WTC11 (cell line): ENCODE measurements around the gene DCBLD2. TPM values are rescaled to one million over a fixed set of nuclear protein-coding genes. Genes with fewer than 3 reads are reported as not detected.

Experiments
- ATAC-seq: fragments of 200-7000 bp; cut with Tn5 transposase; 2 replicates; pipeline ENCODE4 v1.10.0; 2021; ENCODE audit warnings: mild to moderate bottlenecking, moderate library complexity
- CTCF ChIA-PET: fragments of 300-600 bp; sonication (Branson Sonifier 250); formaldehyde crosslinking; loops from one replicate; lab custom pipeline; 2021; ENCODE audit warnings: antibody characterized with exemption; lab: Charles Lee
- POLR2A ChIA-PET: fragments of 350-600 bp; sonication (Branson Sonifier 250); formaldehyde crosslinking; loops from one replicate; lab custom pipeline; 2021; ENCODE audit warnings: antibody characterized with exemption; lab: Charles Lee
- DNase-seq: peaks from one replicate; pipeline ENCODE4 v3.0.0; 2021; ENCODE audit warnings: low spot score
- H3K27ac Mint-ChIP-seq: 2 replicates; pipeline ENCODE4 v1.8.0; 2021; ENCODE audit warnings: mixed read lengths
- H3K27me3 Mint-ChIP-seq: 2 replicates; pipeline ENCODE4 v1.8.0; 2021; ENCODE audit warnings: low read depth, mild to moderate bottlenecking, moderate library complexity, mixed read lengths
- H3K36me3 Mint-ChIP-seq: 2 replicates; pipeline ENCODE4 v1.8.0; 2021; ENCODE audit warnings: mixed read lengths
- H3K4me1 Mint-ChIP-seq: 2 replicates; pipeline ENCODE4 v1.8.0; 2022; ENCODE audit warnings: mixed read lengths
- H3K4me3 Mint-ChIP-seq: 2 replicates; pipeline ENCODE4 v1.8.0; 2021; ENCODE audit warnings: mild to moderate bottlenecking, moderate library complexity, mixed read lengths
- H3K9me3 Mint-ChIP-seq: 2 replicates; pipeline ENCODE4 v1.8.0; 2021; ENCODE audit warnings: mixed read lengths
- AR ChIP-seq: fragments of 250-450 bp; sonication (Bioruptor Pico); IDR thresholded peaks from 2 replicates; pipeline ENCODE4 v1.9.0; 2021; ENCODE audit warnings: mild to moderate bottlenecking
- ATF3 ChIP-seq: sonication (generic); formaldehyde crosslinking; conservative IDR thresholded peaks from 2 replicates; pipeline ENCODE4 v1.8.1; 2022; ENCODE audit warnings: mild to moderate bottlenecking, missing genetic modification reagents
- E2F4 ChIP-seq: sonication (generic); formaldehyde crosslinking; IDR thresholded peaks from 2 replicates; pipeline ENCODE4 v1.8.1; 2022; ENCODE audit warnings: low read depth, mild to moderate bottlenecking, moderate library complexity, missing genetic modification reagents, borderline replicate concordance
- ELF4 ChIP-seq: sonication (generic); formaldehyde crosslinking; IDR thresholded peaks from 2 replicates; pipeline ENCODE4 v1.8.1; 2022; ENCODE audit warnings: low read depth, mild to moderate bottlenecking, moderate library complexity, missing genetic modification reagents
- FOXK1 ChIP-seq: sonication (generic); formaldehyde crosslinking; IDR thresholded peaks from 2 replicates; pipeline ENCODE4 v1.8.0; 2022; ENCODE audit warnings: mild to moderate bottlenecking, moderate library complexity, missing genetic modification reagents
- FOXP4 ChIP-seq: sonication (generic); formaldehyde crosslinking; IDR thresholded peaks from 2 replicates; pipeline ENCODE4 v1.8.0; 2022; ENCODE audit warnings: mild to moderate bottlenecking, missing genetic modification reagents
- GABPB1 ChIP-seq: sonication (generic); formaldehyde crosslinking; IDR thresholded peaks from 2 replicates; pipeline ENCODE4 v1.8.1; 2023; ENCODE audit warnings: mild to moderate bottlenecking, missing genetic modification reagents
- GRHL2 ChIP-seq: fragments of 250-450 bp; sonication (Bioruptor Pico); IDR thresholded peaks from 2 replicates; pipeline ENCODE4 v1.8.0; 2022; ENCODE audit warnings: mild to moderate bottlenecking, moderate library complexity; ENCODE audit not compliant: insufficient replicate concordance, severe bottlenecking
- GTF2I ChIP-seq: fragments of 250-450 bp; sonication (Bioruptor Pico); conservative IDR thresholded peaks from 2 replicates; pipeline ENCODE4 v1.4.0; 2021; ENCODE audit warnings: mild to moderate bottlenecking
- JUN ChIP-seq: sonication (generic); formaldehyde crosslinking; IDR thresholded peaks from 2 replicates; pipeline ENCODE4 v1.8.0; 2023; ENCODE audit warnings: mild to moderate bottlenecking, missing genetic modification reagents
- MYBL2 ChIP-seq: sonication (generic); formaldehyde crosslinking; IDR thresholded peaks from 2 replicates; pipeline ENCODE4 v1.8.1; 2023; ENCODE audit warnings: mild to moderate bottlenecking, moderate library complexity, missing genetic modification reagents
- NFATC4 ChIP-seq: fragments of 250-450 bp; sonication (Bioruptor Pico); IDR thresholded peaks from 2 replicates; pipeline ENCODE4 v1.9.0; 2021; ENCODE audit warnings: mild to moderate bottlenecking
- NR1H2 ChIP-seq: sonication (generic); formaldehyde crosslinking; IDR thresholded peaks from 2 replicates; pipeline ENCODE4 v1.9.0; 2021; ENCODE audit warnings: mild to moderate bottlenecking, moderate library complexity, missing genetic modification reagents
- NR2C2 ChIP-seq: sonication (generic); formaldehyde crosslinking; IDR thresholded peaks from 2 replicates; pipeline ENCODE4 v1.8.0; 2022; ENCODE audit warnings: mild to moderate bottlenecking, missing genetic modification reagents
- OVOL2 ChIP-seq: fragments of 250-450 bp; sonication (Bioruptor Pico); IDR thresholded peaks from 2 replicates; pipeline ENCODE4 v1.9.0; 2021; ENCODE audit warnings: mild to moderate bottlenecking, borderline replicate concordance
- SMAD3 ChIP-seq: sonication (generic); formaldehyde crosslinking; IDR thresholded peaks from 2 replicates; pipeline ENCODE4 v1.8.0; 2022; ENCODE audit warnings: missing genetic modification reagents, mild to moderate bottlenecking, borderline replicate concordance
- SP1 ChIP-seq: sonication (generic); formaldehyde crosslinking; conservative IDR thresholded peaks from 2 replicates; pipeline ENCODE4 v1.8.1; 2022; ENCODE audit warnings: missing genetic modification reagents
- TEAD1 ChIP-seq: sonication (generic); formaldehyde crosslinking; IDR thresholded peaks from 2 replicates; pipeline ENCODE4 v1.8.0; 2022; ENCODE audit warnings: mild to moderate bottlenecking, missing genetic modification reagents
- TEAD4 ChIP-seq: sonication (generic); formaldehyde crosslinking; IDR thresholded peaks from 2 replicates; pipeline ENCODE4 v1.8.0; 2022; ENCODE audit warnings: mild to moderate bottlenecking, missing genetic modification reagents
- ZMAT4 ChIP-seq: fragments of 250-450 bp; sonication (Bioruptor Pico); IDR thresholded peaks from 2 replicates; pipeline ENCODE4 v1.9.0; 2021; ENCODE audit warnings: mild to moderate bottlenecking
- ZNF263 ChIP-seq: sonication (generic); formaldehyde crosslinking; IDR thresholded peaks from 2 replicates; pipeline ENCODE4 v1.8.1; 2022; ENCODE audit warnings: low read depth, mild to moderate bottlenecking, moderate library complexity, missing genetic modification reagents
- ZNF423 ChIP-seq: fragments of 250-450 bp; sonication (Bioruptor Pico); IDR thresholded peaks from 2 replicates; pipeline ENCODE4 v2.1.2; 2022; ENCODE audit warnings: mild to moderate bottlenecking, moderate library complexity
- ZNF425 ChIP-seq: fragments of 250-450 bp; sonication (Bioruptor Pico); conservative IDR thresholded peaks from 2 replicates; pipeline ENCODE4 v1.9.0; 2021; ENCODE audit warnings: mild to moderate bottlenecking
- ZNF671 ChIP-seq: fragments of 250-450 bp; sonication (Bioruptor Pico); IDR thresholded peaks from 2 replicates; pipeline ENCODE4 v1.8.0; 2021; ENCODE audit warnings: mild to moderate bottlenecking
- total RNA-seq: library from RNA; stranded (reverse); gene quantifications from 3 replicates; pipeline ENCODE4 v1.2.3, GENCODE V29; 2021

DCBLD2 gene
- total RNA-seq, 1 experiment from 2014 or later, result 47.9 TPM

GRCh38 chr3:98782824-98783500, 118.5 kb downstream of the DCBLD2 start (continued):
- TF ChIP-seq E2F4 (CRISPR knock-in tag) (no peak), GRHL2 (CRISPR knock-in tag) (no peak), TEAD1 (no peak), OVOL2 (CRISPR knock-in tag) (no peak), FOXP4 (CRISPR knock-in tag) (no peak)

GRCh38 chr3:98780343-98780742, 121.2 kb downstream of the DCBLD2 start:
- Mint-ChIP-seq H3K27ac (no peak overlapping the region), H3K4me1 (peaks cover 4% of the 10 kb centered on the region; the same call in 1 of the 2 replicates), H3K27me3 (no peaks in the 10 kb centered on the region; the same call in 1 of the 2 replicates), H3K9me3 (no peaks in the 10 kb centered on the region; the same call in 1 of the 2 replicates), H3K36me3 (0 out of 2 replicates have a peak, but pooled peaks cover 3% of the 10 kb centered on the region), H3K4me3 (no peak overlapping the region)
- POLR2A ChIA-PET, result no interaction called here
- ATAC-seq, result no peak
- no peak for DNase-seq
- TF ChIP-seq MYBL2 (CRISPR knock-in tag), result no peak
- no peak for TF ChIP-seq ZNF671
- TF ChIP-seq NR1H2 (CRISPR knock-in tag), result no peak
- no peak for TF ChIP-seq NR2C2 (CRISPR knock-in tag)
- TF ChIP-seq ZNF263 (CRISPR knock-in tag), result no peak
- TF ChIP-seq SMAD3 (CRISPR knock-in tag), result no peak
- no peak for TF ChIP-seq ZMAT4
- TF ChIP-seq SP1, result no peak
- no peak for TF ChIP-seq AR (CRISPR knock-in tag)
- no peak for TF ChIP-seq ZNF425
- no peak for TF ChIP-seq ATF3 (CRISPR knock-in tag)
- no peak for TF ChIP-seq JUN
- no peak for TF ChIP-seq TEAD4
- no peak for TF ChIP-seq NFATC4 (CRISPR knock-in tag)
- TF ChIP-seq GABPB1 (CRISPR knock-in tag), result no peak
- no peak for TF ChIP-seq ZNF423 (CRISPR knock-in tag)
- TF ChIP-seq GTF2I (CRISPR knock-in tag), result no peak
- no peak for TF ChIP-seq TEAD1
- no peak for TF ChIP-seq ELF4 (CRISPR knock-in tag)
- TF ChIP-seq FOXK1 (CRISPR knock-in tag), result no peak
- CTCF ChIA-PET, result interaction anchor here (1.2 kb wide), 1 partner anchor 178 kb away, joined by 5 read pairs; no protein-coding TSS in a partner anchor
